HEK293T (cell line): ENCODE results near the gene RAPGEF1.

Experiments
- CTCF ChIA-PET: fragments of 350-600 bp; formaldehyde crosslinking; extraction: SDS; loops from one replicate; lab custom pipeline; 2021; ENCODE audit warnings: antibody characterized with exemption, inconsistent platforms; lab: Yijun Ruan, JAX
- POLR2A ChIA-PET: fragments of 350-600 bp; formaldehyde crosslinking; extraction: SDS; loops from one replicate; lab custom pipeline; 2020; ENCODE audit warnings: antibody characterized with exemption, inconsistent platforms; lab: Yijun Ruan, JAX
- DNase-seq: peaks from one replicate; pipeline ENCODE4 v3.0.0; 2012; ENCODE audit warnings: mixed read lengths; ENCODE audit errors: extremely low spot score
- ARNT ChIP-seq: fragments of 450-650 bp; IDR thresholded peaks from 2 replicates; pipeline ENCODE4 v1.6.1; 2017; ENCODE audit warnings: mild to moderate bottlenecking
- BHLHE40 ChIP-seq: fragments of 450-650 bp; IDR thresholded peaks from 2 replicates; pipeline ENCODE4 v1.6.1; 2016; ENCODE audit warnings: mild to moderate bottlenecking, moderate library complexity, borderline replicate concordance
- CTBP1 ChIP-seq: fragments of 450-650 bp; IDR thresholded peaks from 2 replicates; pipeline ENCODE4 v1.6.1; 2016; ENCODE audit warnings: borderline replicate concordance
- ELF4 ChIP-seq: fragments of 450-650 bp; IDR thresholded peaks from 2 replicates; pipeline ENCODE4 v1.6.1; 2017; ENCODE audit warnings: antibody characterized with exemption
- FOXA1 ChIP-seq: fragments of 450-650 bp; IDR thresholded peaks from 2 replicates; pipeline ENCODE4 v1.6.1; 2016; ENCODE audit warnings: mild to moderate bottlenecking
- FOXK2 ChIP-seq: fragments of 450-650 bp; IDR thresholded peaks from 2 replicates; pipeline ENCODE4 v1.6.1; 2016; ENCODE audit warnings: mild to moderate bottlenecking
- FOXM1 ChIP-seq: fragments of 450-650 bp; IDR thresholded peaks from 2 replicates; pipeline ENCODE4 v1.6.1; 2017; ENCODE audit warnings: mild to moderate bottlenecking, borderline replicate concordance
- HDGF ChIP-seq: fragments of 450-650 bp; IDR thresholded peaks from 2 replicates; pipeline ENCODE4 v1.6.1; 2017; ENCODE audit warnings: antibody characterized with exemption, borderline replicate concordance
- L3MBTL2 ChIP-seq: fragments of 450-650 bp; conservative IDR thresholded peaks from 2 replicates; pipeline ENCODE4 v1.6.1; 2016; ENCODE audit warnings: mild to moderate bottlenecking
- LEF1 ChIP-seq: fragments of 450-650 bp; IDR thresholded peaks from 2 replicates; pipeline ENCODE4 v1.6.1; 2017; ENCODE audit warnings: mild to moderate bottlenecking, borderline replicate concordance
- NFRKB ChIP-seq: fragments of 450-650 bp; IDR thresholded peaks from 2 replicates; pipeline ENCODE4 v1.6.1; 2016; ENCODE audit warnings: mild to moderate bottlenecking, moderate library complexity
- SP1 ChIP-seq: fragments of 450-650 bp; IDR thresholded peaks from 2 replicates; pipeline ENCODE4 v1.6.1; 2017
- SUZ12 ChIP-seq: fragments of 450-650 bp; IDR thresholded peaks from 2 replicates; pipeline ENCODE4 v1.6.1; 2016; ENCODE audit warnings: mild to moderate bottlenecking
- TARDBP ChIP-seq: fragments of 450-650 bp; IDR thresholded peaks from 2 replicates; pipeline ENCODE4 v1.6.1; 2016
- ZNF384 ChIP-seq: fragments of 450-650 bp; IDR thresholded peaks from 2 replicates; pipeline ENCODE4 v1.6.1; 2016
- TF ChIP-seq, protein P1 (sequence below): fragments of 450-650 bp; IDR thresholded peaks from 2 replicates; pipeline ENCODE4 v1.6.1; 2016

The RAPGEF1 gene

DNA sequence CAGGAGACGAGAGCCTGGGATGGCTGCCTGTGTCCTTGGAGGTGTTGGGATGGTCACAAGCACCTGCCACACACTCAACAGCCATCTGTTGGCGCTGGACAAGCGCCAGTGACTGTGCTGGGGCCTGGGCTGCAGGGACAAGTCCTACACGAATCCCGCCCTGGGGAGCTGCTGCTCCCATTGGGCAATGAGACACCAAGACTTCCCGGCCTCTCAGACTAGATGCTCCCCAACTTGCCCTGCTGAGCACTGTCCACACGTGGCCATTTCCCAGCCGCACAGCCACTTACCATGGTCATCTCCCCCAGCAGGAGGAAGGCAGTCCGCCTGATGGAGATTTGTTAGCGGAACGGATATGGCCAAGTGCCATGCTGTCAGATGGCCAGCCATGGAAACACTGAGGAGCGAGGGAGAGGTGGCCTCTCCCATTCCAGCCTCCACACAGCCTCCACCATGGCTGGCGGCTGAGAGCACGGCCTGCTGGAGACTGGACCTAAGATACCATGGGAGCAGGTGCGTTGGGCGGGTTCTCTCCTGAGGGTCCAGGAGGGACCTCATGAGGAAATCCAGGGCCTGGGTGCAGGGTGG lies 150.7 kb downstream of the RAPGEF1 start:
- DNase-seq = no peak
- CTCF ChIA-PET = no interaction called here
- POLR2A ChIA-PET = no interaction called here
- TF ChIP-seq LEF1 = no peak
- TF ChIP-seq, protein P1, sequence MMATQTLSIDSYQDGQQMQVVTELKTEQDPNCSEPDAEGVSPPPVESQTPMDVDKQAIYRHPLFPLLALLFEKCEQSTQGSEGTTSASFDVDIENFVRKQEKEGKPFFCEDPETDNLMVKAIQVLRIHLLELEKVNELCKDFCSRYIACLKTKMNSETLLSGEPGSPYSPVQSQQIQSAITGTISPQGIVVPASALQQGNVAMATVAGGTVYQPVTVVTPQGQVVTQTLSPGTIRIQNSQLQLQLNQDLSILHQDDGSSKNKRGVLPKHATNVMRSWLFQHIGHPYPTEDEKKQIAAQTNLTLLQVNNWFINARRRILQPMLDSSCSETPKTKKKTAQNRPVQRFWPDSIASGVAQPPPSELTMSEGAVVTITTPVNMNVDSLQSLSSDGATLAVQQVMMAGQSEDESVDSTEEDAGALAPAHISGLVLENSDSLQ = no peak

DNA sequence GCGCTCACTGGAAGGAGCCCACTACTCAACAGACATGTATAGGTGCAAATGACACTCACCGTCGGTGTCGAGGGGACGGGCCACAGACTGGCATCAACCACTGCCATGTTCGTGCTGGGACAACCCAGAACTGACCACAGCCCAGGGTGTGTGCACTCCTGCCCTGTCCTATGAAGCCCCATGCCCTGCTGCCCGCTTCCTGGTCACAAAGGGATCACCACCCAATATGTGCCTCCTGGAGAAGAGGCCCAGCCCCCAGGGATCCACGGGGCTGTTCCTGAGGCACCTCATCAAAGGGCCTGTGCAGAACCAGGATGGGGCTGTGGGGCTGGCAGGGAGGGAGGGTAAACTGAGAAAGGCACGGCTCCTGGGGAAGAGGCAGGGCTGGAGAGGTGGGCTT lies 151.5 kb downstream of the RAPGEF1 start:
- no peak for DNase-seq
- ChIA-PET CTCF (no interaction called here), POLR2A (no interaction called here)
- TF ChIP-seq ARNT = no peak
- TF ChIP-seq FOXM1 = no peak
- TF ChIP-seq, protein P1 = no peak
- TF ChIP-seq TARDBP = no peak
- TF ChIP-seq NFRKB = no peak

DNA sequence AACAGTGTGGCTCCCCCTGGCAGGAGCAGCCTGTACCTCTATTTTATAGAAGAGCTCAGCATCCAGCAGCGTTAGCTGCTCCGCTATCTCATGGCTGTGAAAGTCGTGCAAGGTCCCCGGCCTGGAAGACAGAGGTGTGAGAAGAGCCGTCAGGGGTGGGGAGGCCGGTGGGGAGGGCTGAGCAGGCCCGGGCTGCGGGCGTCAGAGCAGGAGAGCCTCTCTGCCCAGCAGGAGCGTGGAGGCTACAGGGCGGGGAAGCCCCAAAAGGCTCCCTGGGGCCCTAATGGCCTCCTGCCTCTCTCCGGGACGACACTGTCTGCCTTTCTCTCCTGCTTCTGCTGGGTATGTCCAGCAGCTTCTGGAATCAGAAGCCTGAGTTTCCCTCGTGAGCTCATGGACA lies 152.0 kb downstream of the RAPGEF1 start:
- ChIA-PET CTCF (no interaction called here), POLR2A (no interaction called here)
- TF ChIP-seq FOXM1 (no peak), FOXA1 (no peak), CTBP1 (no peak), FOXK2 (no peak), SUZ12 (no peak), ZNF384 (no peak), BHLHE40 (no peak)
- DNase-seq = no peak

DNA sequence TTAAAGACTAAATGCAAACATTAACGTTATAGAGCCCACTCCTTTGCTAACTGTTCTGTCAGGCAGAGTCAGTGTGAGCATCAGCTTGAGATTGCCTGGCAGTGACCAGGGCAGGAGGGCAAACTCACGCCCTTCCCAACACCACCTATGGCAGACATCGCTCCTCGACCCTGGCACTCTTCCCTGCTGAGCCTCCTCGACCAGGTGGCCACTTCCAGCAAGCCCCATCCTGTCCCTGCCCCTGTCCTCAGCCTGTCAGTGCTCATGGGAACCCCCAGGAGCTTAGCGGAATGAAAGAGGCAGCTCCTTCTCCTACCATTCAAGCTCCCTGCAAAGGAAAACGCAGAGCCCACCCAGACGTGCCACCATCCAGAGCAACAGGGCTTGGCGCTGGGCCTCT lies 152.5 kb downstream of the RAPGEF1 start:
- TF ChIP-seq TARDBP (no peak), SP1 (no peak), NFRKB (no peak), LEF1 (no peak), CTBP1 (no peak), FOXK2 (no peak), BHLHE40 (no peak), SUZ12 (no peak), ARNT (no peak), HDGF (no peak)
- CTCF ChIA-PET = no interaction called here
- POLR2A ChIA-PET = no interaction called here
- DNase-seq = no peak

DNA sequence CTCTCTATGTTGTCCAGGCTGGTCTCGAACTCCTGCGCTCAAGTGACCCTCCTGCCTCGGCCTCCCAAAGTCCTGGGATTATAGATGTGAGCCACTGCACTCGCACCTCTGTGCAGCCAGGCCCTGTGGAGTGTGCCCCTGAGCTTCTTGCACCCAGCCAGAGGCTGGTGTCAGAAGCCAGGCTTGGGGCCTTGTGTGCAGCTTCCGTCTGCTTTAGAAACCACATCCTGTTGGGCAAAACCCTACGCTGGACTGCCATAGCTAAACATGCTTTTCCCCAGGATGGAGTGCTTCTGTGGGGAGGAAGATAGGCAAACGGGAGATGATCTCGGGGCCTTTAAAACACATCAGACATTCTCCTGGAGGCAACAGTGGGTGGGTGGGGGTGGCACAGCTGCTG lies 154.5 kb downstream of the RAPGEF1 start:
- POLR2A ChIA-PET = interaction anchor here (0.7 kb wide), 1 partner anchor 38 kb away, joined by 3 read pairs; no protein-coding TSS in a partner anchor
- CTCF ChIA-PET = no interaction called here
- no peak for TF ChIP-seq FOXM1
- no peak for TF ChIP-seq FOXK2
- TF ChIP-seq L3MBTL2 = no peak
- TF ChIP-seq HDGF = no peak
- TF ChIP-seq, protein P1 = no peak
- no peak for TF ChIP-seq ARNT
- no peak for TF ChIP-seq ZNF384
- no peak for TF ChIP-seq FOXA1
- no peak for TF ChIP-seq BHLHE40
- no peak for TF ChIP-seq SP1
- TF ChIP-seq LEF1 = no peak
- TF ChIP-seq NFRKB = no peak
- TF ChIP-seq SUZ12 = no peak
- TF ChIP-seq TARDBP = no peak
- no peak for TF ChIP-seq CTBP1
- no peak for TF ChIP-seq ELF4
- DNase-seq = no peak

DNA sequence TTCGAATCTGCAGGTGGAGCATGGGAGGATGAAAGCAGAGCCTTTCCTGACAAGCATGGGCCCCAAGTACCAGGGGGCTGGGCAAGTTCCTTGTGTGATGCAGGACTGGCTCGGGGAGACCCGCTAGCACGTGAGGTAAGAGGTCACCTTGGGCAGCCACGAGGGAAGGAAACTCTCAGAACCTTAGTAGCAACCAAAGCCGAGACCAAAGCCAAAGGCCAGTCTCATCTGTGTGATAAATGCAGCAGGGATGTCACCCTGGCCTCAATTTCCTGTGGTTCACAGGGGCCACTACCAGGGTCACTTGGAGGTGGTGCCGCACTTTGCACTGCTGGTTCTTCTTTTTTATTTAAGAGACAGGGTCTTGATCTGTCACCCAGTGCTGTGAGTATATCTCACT lies 155.0 kb downstream of the RAPGEF1 start:
- ChIA-PET POLR2A (interaction anchor here (0.7 kb wide), 1 partner anchor 38 kb away, joined by 3 read pairs; no protein-coding TSS in a partner anchor), CTCF (interaction anchor here (0.6 kb wide), 1 partner anchor 38 kb away, joined by 3 read pairs; no protein-coding TSS in a partner anchor)
- TF ChIP-seq FOXA1 = no peak
- TF ChIP-seq HDGF = no peak
- TF ChIP-seq CTBP1 = no peak
- TF ChIP-seq TARDBP = no peak
- no peak for TF ChIP-seq BHLHE40
- no peak for TF ChIP-seq FOXM1
- TF ChIP-seq ZNF384 = no peak
- no peak for DNase-seq
